HG03097 (cell line): ENCODE measurements around the gene CLEC4C.
"Not testable (repeated sequence)": the region's sequence is repeated elsewhere in the genome, so short reads cannot be mapped to it uniquely, and the experiment has no call there.

Source experiments
- ATAC-seq: cut with Tn5 transposase; IDR thresholded peaks from one replicate; pipeline ENCODE4 v1.9.1; 2021; ENCODE audit not compliant: unreplicated experiment, low FRiP score

Gene CLEC4C

DNA sequence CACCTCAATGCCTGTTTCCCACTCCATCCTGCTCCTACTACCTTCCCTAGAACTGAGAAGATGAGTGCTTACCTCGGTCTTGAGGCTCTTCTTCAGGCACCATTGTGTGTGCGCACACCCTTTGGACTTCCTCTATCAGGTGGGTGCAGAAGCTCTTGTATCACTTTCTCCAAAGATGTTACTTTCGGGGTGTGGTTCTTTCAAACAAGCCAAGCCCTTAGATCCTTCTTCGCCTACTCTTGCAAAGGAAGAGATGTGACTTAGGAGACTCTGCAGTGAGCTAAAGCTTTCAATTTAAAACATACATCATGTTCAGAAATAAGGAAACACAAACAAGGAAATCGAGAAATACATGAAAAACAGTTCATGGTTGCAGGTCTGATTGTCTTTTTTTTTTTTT lies at the start of gene CLEC4C:
TSS of gene CLEC4C (minus strand) at position 130 of the 400 bp plus-strand sequence. CDS start at position 103, 27 bp downstream.
- no peak for ATAC-seq

DNA sequence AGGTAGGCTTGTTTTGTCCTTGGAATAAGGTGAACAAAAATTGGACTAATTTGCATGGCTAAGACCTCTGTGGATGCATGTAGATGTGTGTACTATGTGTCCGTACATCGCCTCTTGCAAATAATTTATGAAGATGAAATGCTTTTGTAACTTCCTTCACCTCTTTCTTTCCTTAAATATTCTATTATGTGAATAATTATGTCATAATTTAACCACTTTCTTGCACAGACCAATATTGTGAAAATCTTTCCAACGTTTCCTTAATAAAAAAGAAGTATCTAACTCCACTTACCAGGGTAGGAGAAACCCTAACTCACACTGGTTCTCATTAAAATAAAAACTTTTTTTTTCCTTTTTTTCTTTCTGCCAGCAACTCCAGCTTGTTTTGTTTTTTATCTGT lies 46.0 kb upstream of the CLEC4C start:
- ATAC-seq, result no peak

- not testable (repeated sequence) for ATAC-seq
Observed at GRCh38 chr12:7788884-7789528, 41.8 kb upstream of the CLEC4C start, which contains the start of gene NANOG. Gene NANOG, plus strand, starts transcription at chr12:7789402. Its CDS starts 213 bp downstream, at chr12:7789615.

GRCh38 chr12:7788294-7788660 lies 41.1 kb upstream of the CLEC4C start:
- no peak for ATAC-seq

DNA sequence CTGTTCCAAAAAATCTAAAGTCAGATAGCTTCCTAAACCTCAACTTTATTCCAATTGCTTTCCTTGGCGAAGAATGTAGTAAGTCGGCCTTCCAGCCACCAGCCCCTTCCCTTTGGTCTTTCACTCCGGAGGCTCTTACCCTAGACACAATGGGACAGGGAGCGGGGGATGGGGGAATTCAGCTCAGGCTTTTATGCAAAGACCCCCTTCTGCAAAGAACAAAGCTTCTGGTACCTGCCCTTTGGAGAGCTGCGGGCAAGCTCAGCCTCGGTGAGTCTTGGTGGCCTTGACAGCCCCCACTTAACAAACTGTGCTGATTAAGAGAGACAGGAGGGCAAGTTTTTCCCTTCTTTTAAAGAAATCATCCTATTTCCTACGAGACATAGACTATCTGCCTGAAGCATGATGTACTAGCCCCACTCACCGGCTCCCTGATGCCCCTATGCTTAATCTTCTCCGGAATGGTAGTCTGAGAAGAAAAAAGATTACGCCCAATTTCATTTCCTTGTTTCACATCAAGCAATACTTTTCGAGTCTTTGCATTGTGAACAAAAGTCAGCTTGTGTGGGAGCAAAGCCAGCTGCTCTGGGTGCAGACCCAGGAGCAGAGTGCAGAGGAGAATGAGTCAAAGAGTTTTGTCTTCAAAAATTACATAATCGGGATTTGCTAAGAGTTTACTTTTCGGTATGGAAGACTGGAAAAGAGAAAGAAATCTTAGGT lies 40.6 kb upstream of the CLEC4C start:
- ATAC-seq, result no peak

DNA sequence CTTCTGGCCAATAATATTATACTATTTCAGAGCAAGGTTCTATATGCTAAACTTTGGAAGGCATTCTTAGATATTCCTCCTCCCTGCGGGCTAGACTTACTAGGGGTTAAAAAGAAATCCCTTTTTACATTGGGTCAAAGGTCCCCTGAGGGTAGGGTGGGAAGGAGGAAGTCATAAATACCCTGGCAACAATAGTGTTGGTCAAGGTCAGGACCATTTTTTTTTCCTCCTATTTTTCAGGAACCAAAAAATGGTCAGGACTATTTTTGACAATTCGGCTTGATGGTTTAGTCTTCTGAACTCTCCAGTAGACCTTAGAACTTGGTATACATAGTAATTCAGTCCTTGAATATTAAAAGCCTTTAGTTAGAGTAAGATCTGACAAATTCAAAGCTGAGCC lies 37.5 kb upstream of the CLEC4C start:
- ATAC-seq, result no peak

GRCh38 chr12:7783433-7783832 lies 36.3 kb upstream of the CLEC4C start:
- ATAC-seq, result not testable (repeated sequence)

DNA sequence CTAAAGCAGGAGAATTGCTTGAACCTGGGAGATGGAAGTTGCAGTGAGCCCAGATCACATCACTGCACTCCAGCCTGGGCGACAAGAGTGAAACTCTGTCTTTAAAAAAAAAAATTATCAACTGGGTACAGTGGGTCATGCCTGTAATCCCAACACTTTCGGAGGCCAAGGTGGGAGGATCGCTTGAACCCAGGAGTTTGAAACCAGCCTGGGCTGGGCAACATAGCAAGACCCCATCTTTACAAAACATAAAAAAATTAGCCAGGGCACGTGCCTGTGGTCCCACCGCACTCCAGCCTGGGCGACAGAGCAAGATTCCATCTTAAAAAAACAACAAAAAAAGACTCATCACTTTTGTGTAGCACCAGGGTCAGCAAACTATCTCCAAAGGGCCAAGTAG lies 34.9 kb upstream of the CLEC4C start:
- ATAC-seq, result no peak

GRCh38 chr12:7781274-7781673 lies 34.1 kb upstream of the CLEC4C start:
- no peak for ATAC-seq

- ATAC-seq, result no peak
Observed at GRCh38 chr12:7769999-7770398, 22.8 kb upstream of the CLEC4C start.

DNA sequence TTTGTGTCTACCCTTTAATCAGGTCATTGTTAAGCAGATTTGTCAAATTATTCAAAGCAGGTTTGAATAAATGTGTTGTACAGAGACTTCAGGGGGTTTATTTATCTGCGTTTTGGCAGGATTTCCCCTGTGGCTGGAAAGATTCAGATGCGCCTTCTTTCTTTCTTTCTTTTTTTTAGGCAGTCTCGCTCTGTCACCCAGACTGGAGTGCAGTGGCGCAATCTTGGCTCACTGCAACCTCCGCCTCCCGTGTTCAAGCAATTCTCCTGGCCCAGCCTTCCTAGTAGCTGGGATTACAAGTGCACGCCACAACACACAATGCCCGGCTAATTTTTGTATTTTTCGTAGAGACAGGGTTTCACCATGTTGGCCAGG lies 11.6 kb upstream of the CLEC4C start:
- no peak for ATAC-seq

GRCh38 chr12:7756993-7757392 lies 9.8 kb upstream of the CLEC4C start:
- no peak for ATAC-seq

- not testable (repeated sequence) for ATAC-seq
Observed at GRCh38 chr12:7755668-7756067, 8.5 kb upstream of the CLEC4C start.

GRCh38 chr12:7751941-7752922 lies 5.1 kb upstream of the CLEC4C start:
- not testable (repeated sequence) for ATAC-seq

- no peak for ATAC-seq
Observed at GRCh38 chr12:7751394-7751793, 4.2 kb upstream of the CLEC4C start.

DNA sequence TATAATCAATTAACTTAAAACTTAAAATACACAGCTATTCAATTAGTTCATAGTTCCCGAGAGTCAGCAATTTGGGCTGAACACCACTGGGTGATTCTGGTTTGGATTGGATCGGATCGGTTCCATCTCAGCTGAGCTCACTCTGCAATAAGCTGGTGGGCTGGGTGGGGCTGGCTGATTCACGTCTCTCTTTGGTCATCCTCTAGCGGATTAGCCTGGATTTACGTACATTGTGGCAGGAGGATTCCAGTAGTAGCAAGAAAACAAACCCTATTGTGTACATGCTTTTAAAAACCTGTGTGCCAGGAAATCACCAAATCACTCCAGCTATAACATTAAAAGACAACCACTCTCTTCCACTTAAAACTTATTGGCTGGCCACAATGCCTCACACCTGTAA lies 3.2 kb upstream of the CLEC4C start:
- ATAC-seq, result no peak

DNA sequence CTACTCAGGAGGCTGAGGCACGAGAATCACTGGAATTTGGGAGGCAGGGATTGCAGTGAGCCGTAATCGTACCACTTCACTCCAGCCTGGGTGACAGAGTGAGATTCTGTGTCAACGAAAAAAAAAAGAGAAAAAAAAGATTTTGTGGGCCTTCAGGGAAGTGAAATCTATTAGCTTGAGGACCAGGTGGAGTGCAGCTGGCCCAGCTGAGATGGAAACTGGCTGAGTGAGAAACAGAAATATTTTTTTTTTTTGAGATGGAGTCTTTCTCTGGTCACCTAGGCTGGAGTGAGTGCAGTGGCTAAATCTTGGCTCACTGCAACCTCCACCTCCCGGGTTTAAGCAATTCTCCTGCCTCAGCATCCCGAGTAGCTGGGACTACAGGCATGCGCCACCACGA lies 2.3 kb upstream of the CLEC4C start:
- ATAC-seq, result no peak

DNA sequence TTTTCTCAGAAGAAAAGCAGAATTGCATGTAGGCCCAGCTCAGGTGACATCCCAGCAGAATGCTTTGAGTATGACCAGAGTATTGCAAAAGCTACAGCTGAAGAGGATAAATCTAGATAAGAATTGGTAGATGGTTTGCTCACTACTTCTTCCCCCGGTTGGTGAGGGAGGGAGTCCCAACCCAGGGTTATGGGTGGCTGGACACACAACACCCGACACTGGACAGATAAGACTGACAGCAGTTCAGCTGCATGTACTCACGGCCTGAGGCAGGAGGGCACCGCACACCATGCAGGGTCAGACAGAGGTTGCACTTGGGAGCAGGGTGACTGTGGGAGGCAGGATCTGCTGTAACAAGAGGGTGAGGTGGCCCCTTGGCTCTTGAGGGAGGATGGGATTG lies 1.7 kb upstream of the CLEC4C start:
- no peak for ATAC-seq

DNA sequence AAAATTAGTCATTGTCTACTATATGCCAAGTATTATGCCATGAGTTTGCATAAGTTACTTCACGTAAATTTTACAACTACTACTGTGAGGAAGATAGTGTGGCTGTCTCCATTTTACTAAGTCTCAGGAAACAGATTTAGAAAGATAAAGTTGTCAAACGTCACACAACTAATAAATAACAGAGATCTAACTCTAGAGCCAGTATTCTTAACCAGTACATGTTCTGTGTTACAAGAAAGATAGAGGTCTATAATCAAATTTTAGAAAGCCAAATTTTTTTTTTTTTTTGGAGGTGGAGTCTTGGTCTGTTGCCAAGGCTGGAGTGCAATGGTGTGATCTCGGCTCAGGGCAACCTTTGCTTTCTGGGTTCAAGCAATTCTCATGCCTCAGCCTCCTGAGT lies 14.2 kb downstream of the CLEC4C start:
- no peak for ATAC-seq

- ATAC-seq, result no peak
Observed at GRCh38 chr12:7731486-7731885, 15.7 kb downstream of the CLEC4C start.

DNA sequence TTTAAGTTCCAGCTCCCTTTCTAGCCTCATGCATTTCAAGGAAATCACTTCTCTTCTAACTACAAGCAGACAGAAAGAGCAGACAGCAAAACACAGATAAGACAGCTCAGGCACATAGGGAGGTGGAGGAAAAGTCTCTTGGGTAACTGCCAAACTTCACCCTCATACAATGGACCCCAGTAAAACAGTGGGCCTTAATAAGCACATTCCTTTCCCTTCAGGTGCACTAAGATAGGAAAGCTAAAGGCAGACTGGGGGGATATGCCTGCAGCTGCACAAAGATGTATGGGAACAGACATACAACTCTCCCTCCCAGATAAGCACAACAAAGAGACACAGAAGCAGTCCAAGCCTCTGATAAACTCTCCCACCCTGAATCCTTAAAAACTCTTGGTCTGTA lies 16.2 kb downstream of the CLEC4C start:
- ATAC-seq, result not testable (repeated sequence)
